Colonic mucosa (tissue), 4 donors: ENCODE data around the gene SCG2. TPM values are rescaled to one million over a fixed set of nuclear protein-coding genes. Genes with fewer than 3 reads are reported as not detected.

Experiments used
- DNase-seq: peaks from one replicate; pipeline ENCODE4 v3.0.0-alpha.2; 2020
- H3K27ac ChIP-seq: fragments of 200-600 bp; one replicate; pipeline ENCODE4 v1.8.0; 2021
- H3K27me3 ChIP-seq: fragments of 200-600 bp; one replicate; pipeline ENCODE4 v1.8.0; 2021
- H3K36me3 ChIP-seq: fragments of 200-600 bp; one replicate; pipeline ENCODE4 v1.8.0; 2021
- H3K4me1 ChIP-seq: fragments of 200-600 bp; one replicate; pipeline ENCODE4 v1.8.0; 2021; ENCODE audit warnings: mild to moderate bottlenecking
- H3K4me3 ChIP-seq: fragments of 200-600 bp; one replicate; pipeline ENCODE4 v1.8.0; 2021
- H3K9ac ChIP-seq, 2 donors: one replicate each; pipeline ENCODE4 v1.7.0; 2013; ENCODE audit warnings: control low read depth in 2 of 2, low read depth in 2 of 2, low read length in 2 of 2
- H3K9me3 ChIP-seq: fragments of 200-600 bp; one replicate; pipeline ENCODE4 v1.8.0; 2021
- CTCF ChIP-seq: fragments of 200-600 bp; IDR thresholded peaks from one replicate; pipeline ENCODE4 v1.8.0; 2022; ENCODE audit warnings: antibody characterized with exemption, mild to moderate bottlenecking
- intact Hi-C: fragments of 100-400 bp; cut with DNase I; formaldehyde crosslinking; loops from one replicate; pipeline ENCODE4 v1.14.1; 2022
- total RNA-seq, 2 donors: library from RNA; stranded (reverse); fragmentation: NEBNext Ultra II Directional in 1 of 2; extraction: Animal tissue kit (Norgen Biotek cat#: 25700) in 1 of 2; gene quantifications; one replicate each; pipeline ENCODE4 v1.2.1, GENCODE V29; 2021
- donor health status: healthy.
- donor health status: DM: no; HTN: no; CAD: no.
- donor health status: DM: no; HTN: no; CAD: no.

Gene SCG2
- total RNA-seq, 2 donors from 2014 or later: 2.9 to 4.1 TPM

- H3K27me3 ChIP-seq: no peaks in the 10 kb centered on the region
- H3K9ac ChIP-seq: no peak overlapping the region
- no peak for TF ChIP-seq CTCF
- no peaks in the 10 kb centered on the region for H3K9me3 ChIP-seq
- no peak overlapping the region for H3K4me3 ChIP-seq
- no peak overlapping the region for H3K27ac ChIP-seq
- no peaks in the 10 kb centered on the region for H3K4me1 ChIP-seq
- DNase-seq: no peak
- intact Hi-C loops: no loop called here
- no peaks in the 10 kb centered on the region for H3K36me3 ChIP-seq
Observed at GRCh38 chr2:223560749-223561435, 41.3 kb downstream of the SCG2 start.

GRCh38 chr2:223558970-223559369 lies 43.2 kb downstream of the SCG2 start:
- Histone ChIP-seq H3K36me3 (no peaks in the 10 kb centered on the region), H3K9ac (no peak overlapping the region), H3K27me3 (no peaks in the 10 kb centered on the region), H3K27ac (no peak overlapping the region), H3K4me1 (no peaks in the 10 kb centered on the region), H3K9me3 (no peaks in the 10 kb centered on the region), H3K4me3 (no peak overlapping the region)
- intact Hi-C loops: no loop called here
- TF ChIP-seq CTCF: no peak
- no peak for DNase-seq

- Histone ChIP-seq H3K27ac (no peak overlapping the region), H3K4me1 (no peaks in the 10 kb centered on the region), H3K9ac (no peak overlapping the region), H3K9me3 (no peaks in the 10 kb centered on the region), H3K27me3 (no peaks in the 10 kb centered on the region), H3K4me3 (no peak overlapping the region), H3K36me3 (no peaks in the 10 kb centered on the region)
- no peak for TF ChIP-seq CTCF
- no peak for DNase-seq
- intact Hi-C loops: no loop called here
Observed at GRCh38 chr2:223554923-223555322, 47.2 kb downstream of the SCG2 start.

DNA sequence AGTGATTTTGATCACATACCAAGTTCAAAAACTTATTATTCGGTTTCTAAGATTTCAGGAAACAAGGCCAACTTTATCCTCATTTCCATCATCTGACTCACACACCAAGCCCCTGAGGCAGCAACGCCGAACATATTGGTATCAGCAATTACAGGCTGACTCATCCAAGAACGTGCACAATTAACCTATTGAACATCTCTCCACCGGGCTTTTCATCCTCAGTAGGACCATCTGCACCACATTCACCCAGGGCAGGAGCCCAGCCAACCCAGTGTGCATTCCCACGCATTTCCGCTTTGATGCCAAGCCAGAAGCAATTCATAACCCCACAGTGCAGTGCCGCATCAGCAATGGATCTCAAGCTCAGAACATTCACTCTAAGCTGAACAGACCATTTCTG lies 52.9 kb downstream of the SCG2 start:
- Histone ChIP-seq H3K9ac (no peak overlapping the region), H3K27me3 (no peaks in the 10 kb centered on the region), H3K4me3 (no peak overlapping the region), H3K9me3 (no peaks in the 10 kb centered on the region), H3K4me1 (no peaks in the 10 kb centered on the region), H3K36me3 (no peaks in the 10 kb centered on the region), H3K27ac (no peak overlapping the region)
- no peak for TF ChIP-seq CTCF
- DNase-seq: no peak
- intact Hi-C loops: no loop called here

DNA sequence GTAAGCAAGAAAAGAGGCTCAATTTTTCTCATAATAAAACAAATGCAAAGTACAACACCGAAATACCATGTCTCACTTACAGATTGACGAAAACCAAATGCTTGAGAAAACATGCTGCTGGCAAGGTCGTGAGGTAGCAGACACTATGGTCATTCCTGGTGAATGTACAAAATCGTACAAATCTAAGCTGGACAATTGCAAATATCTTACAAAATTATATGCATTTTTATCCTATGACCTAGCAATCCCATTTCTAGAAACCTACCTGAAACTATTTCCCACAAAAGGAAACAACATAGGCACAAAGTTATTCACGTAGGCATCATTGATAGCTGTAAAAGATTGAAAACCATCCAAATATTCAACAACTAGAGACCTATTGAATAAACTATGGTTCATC lies 54.0 kb downstream of the SCG2 start:
- no peaks in the 10 kb centered on the region for H3K27me3 ChIP-seq
- H3K27ac ChIP-seq: no peak overlapping the region
- H3K4me1 ChIP-seq: no peaks in the 10 kb centered on the region
- intact Hi-C loops: no loop called here
- no peaks in the 10 kb centered on the region for H3K36me3 ChIP-seq
- no peak overlapping the region for H3K4me3 ChIP-seq
- DNase-seq: no peak
- no peak for TF ChIP-seq CTCF
- H3K9ac ChIP-seq: no peak overlapping the region
- no peaks in the 10 kb centered on the region for H3K9me3 ChIP-seq

Other genes starting within 250 kb of the SCG2 start
- 10 to 100 TPM in 1 of 2 donors, 1 to 10 TPM in 1; 8.8 to 12.0 TPM for gene AP1S3, start 235.2 kb upstream of the SCG2 start, total RNA-seq